GM12891 (cell line): Measurements from ENCODE around the gene DCTN2.
"Not testable (repeated sequence)": the region's sequence is repeated elsewhere in the genome, so short reads cannot be mapped to it uniquely, and the experiment has no call there.

Experiments used
- POLR2A ChIP-seq: IDR thresholded peaks from 2 replicates; pipeline ENCODE4 v1.6.1; 2011; ENCODE audit warnings: low read depth, low read length, control low read depth
- POLR2AphosphoS5 ChIP-seq: IDR thresholded peaks from 2 replicates; pipeline ENCODE4 v1.6.1; 2011; ENCODE audit warnings: low read depth, low read length, control low read depth
- TAF1 ChIP-seq: IDR thresholded peaks from 2 replicates; pipeline ENCODE4 v1.6.1; 2011; ENCODE audit warnings: low read depth, low read length, control low read depth

- TF ChIP-seq POLR2A, TAF1, POLR2AphosphoS5: not testable (repeated sequence)
These were observed 51.8 kb downstream of the DCTN2 start for GRCh38 chr12:57495051-57495701.
